Measurements from ENCODE around the gene KMT5C.

The KMT5C gene

DNA sequence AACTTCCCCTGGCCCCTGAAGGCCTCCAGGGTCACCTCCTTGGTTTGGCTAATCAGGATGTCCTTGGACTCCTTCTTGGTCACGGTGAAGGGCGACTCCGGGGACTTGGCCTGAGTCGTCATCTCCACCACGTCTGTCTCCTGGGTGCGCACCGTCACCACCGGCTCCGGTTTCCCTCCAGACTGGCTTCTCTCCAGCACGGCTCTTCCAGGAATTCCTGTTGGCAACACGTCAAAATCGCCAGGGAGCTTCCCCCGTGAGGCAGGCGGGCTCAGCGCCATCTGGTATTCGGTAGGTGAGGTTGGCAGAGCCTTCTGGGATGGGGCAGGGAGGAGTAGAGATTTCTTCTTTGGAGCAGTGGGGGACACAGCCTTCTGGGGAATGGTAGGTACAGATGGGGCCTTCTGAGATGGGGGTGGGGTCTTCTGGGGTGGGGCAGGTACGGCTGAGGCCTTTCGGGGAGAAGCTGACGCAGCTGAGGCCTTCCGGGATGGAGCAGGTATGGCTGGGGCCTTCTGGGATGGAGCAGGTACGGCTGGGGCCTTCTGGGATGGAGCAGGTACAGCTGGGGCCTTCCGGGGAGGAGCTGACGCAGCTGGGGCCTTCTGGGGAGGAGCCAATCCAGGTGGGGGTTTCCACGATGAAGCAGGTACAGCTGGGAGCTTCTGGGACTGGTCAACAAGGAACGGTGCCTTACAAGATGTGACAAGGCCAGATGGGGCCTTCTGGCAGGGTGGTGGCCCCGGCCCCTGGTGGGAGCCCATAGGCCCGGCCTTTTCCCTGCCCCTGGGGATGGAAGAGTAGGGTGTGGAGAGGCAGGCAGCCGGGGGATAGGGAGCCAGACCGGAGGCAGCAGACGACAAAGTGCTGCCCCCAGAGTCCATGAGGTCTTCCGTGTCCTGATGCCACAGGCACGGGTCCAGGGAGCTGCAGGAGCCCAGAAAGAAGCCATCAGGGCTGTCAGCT is 19.6 kb downstream of the KMT5C start:
- Mint-ChIP-seq H3K4me3 (no peak overlapping the region), H3K4me1 (peaks cover 23% of the 10 kb centered on the region), H3K27me3 (ENCODE audit: low read depth, poor library complexity) (peaks cover 41% of the 10 kb centered on the region), H3K36me3 (ENCODE audit: low read depth) (no peaks in the 10 kb centered on the region), H3K9me3 (no peaks in the 10 kb centered on the region), H3K27ac (no peak overlapping the region)
- no peak for DNase-seq
- no peak for TF ChIP-seq CTCF (IDR thresholded peaks at IDR 0.05)

DNA sequence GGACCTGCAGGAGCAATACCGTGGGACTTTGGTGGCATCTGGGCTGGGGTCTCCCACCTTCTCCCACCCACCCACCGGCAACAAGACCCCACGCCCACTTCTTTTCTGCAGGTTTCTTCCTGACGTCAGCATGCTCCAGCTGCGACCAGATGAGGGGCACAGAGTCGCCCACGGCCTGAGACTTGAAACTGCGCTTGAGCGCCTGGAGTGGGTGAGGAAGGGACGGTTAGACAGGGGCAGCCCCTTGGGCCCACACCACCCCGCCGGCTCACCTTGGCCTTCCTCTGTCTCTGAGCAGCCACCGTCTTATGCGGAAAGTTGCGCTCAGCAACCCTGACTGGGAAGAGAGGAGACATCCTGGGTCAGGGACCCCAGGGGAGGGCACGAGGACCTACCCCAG is 21.2 kb downstream of the KMT5C start:
- Mint-ChIP-seq H3K9me3 (no peaks in the 10 kb centered on the region), H3K4me3 (no peak overlapping the region), H3K27ac (no peak overlapping the region), H3K36me3 (ENCODE audit: low read depth) (no peaks in the 10 kb centered on the region), H3K27me3 (ENCODE audit: low read depth, poor library complexity) (peaks cover 29% of the 10 kb centered on the region), H3K4me1 (peaks cover 28% of the 10 kb centered on the region)
- no peak for TF ChIP-seq CTCF (IDR thresholded peaks at IDR 0.05)
- DNase-seq, result no peak

DNA sequence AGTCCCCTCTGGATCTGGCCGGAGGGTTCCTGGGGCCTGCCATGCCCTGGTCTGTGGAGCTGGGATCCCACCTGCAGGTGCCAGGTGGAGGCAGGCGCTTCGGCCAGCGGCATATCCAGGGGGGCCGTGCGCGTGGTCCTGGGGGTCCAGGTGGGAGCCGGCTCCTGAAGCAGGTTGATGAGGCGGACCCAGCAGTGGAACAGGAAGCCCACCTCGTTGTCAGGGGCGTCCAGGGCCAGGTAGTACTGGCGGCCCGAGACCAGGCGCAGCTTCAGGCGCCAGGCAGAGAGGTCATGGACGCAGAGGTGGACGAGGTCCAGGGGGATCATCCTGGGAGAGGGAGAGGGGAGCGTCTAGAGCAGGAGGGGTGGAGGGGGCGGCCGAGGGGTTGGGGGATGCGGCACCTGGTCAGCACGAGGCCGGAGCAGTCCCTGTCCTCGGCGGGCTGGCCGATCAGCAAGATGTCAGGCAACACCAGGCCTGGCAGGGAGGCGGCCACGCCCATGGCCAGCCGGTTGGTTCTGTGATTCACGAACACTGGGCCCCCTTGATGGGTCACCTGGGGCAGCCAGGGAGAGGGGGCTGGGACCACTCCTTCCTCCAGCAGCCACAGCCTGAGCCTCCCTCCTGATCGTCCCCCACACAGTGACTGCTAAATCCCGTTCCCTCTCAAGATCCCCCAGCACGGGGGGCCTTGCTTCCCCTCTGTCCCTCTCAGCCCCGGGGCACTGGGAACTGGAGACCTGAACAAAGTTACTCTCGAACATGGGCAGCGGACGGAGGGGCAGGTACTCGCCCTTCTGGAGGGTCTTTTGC is 22.7 kb downstream of the KMT5C start:
- no peaks in the 10 kb centered on the region for H3K36me3 Mint-ChIP-seq (ENCODE audit: low read depth)
- H3K27me3 Mint-ChIP-seq (ENCODE audit: low read depth, poor library complexity), result peaks cover 15% of the 10 kb centered on the region
- no peak for DNase-seq
- H3K4me1 Mint-ChIP-seq, result peaks cover 28% of the 10 kb centered on the region
- TF ChIP-seq CTCF (IDR thresholded peaks at IDR 0.05), result no peak
- no peak overlapping the region for H3K27ac Mint-ChIP-seq
- H3K9me3 Mint-ChIP-seq, result no peaks in the 10 kb centered on the region
- no peak overlapping the region for H3K4me3 Mint-ChIP-seq

DNA sequence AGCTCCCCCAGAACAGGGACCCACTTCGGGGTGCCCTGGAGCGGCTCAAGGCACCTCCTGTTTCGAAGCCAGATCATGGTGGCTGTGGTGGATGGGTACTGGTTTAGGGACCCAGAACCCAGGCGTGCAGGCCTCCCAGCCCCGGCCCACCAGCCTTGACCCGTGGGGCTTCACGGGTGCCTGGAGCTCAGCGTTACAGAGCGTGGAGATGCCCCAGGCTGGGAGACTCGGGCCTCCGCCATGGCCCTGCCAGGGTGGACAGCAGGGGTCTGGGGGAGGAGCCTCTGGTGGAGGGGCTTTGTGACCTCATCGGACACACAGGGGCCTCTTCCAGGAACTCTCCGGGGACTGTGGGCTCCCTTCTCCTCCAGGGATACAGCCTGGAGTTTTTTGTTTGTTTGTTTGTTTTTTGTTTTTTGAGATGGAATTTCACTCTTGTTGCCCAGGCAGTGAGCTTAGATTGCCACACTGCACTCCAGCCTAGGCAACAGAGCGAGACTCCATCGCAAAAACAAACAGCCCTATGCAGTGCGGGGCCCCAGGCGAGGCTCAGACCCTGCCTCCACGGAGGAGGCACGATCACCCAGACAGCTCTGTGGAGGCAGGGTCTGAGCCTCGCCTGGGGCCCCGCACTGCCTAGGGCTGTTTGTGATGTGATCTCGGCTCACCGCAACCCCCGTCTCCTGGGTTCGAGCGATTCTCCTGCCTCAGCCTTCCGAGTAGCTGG is 23.5 kb downstream of the KMT5C start, which contains the start of gene GARIN5B:
Gene GARIN5B, minus strand, starts transcription at position 271 of the 727 bp plus-strand sequence. Its CDS starts 194 bp downstream, at position 77.
- Mint-ChIP-seq H3K27me3 (ENCODE audit: low read depth, poor library complexity) (peaks cover 12% of the 10 kb centered on the region), H3K4me3 (no peak within 1 kb of the TSS), H3K4me1 (peaks cover 26% of the 10 kb centered on the region), H3K9me3 (no peaks in the 10 kb centered on the region), H3K36me3 (ENCODE audit: low read depth) (no peaks in the 10 kb centered on the region), H3K27ac (no peak within 1 kb of the TSS)
- DNase-seq, result peak; percentile 49
- TF ChIP-seq CTCF (IDR thresholded peaks at IDR 0.05), result no peak

DNA sequence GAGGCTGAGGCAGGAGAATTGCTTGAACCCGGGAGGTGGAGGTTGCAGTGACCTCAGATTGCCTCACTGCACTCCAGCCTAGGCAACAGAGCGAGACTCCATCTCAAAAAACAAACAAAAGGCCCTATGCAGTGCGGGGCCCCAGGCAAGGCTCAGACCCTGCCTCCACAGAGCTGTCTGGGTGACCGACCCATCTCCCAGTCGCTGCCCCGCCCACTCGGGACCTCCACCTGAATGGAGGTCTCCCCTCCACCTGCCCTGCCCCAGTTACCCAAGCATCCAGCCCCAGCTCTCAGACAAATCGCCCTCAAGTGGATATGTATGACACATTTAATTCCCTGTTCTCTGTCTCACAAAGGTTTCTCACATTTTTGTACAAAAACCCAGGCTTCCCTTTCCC is 25.6 kb downstream of the KMT5C start:
- Mint-ChIP-seq H3K27ac (no peak overlapping the region), H3K9me3 (no peaks in the 10 kb centered on the region), H3K27me3 (ENCODE audit: low read depth, poor library complexity) (peaks cover 18% of the 10 kb centered on the region), H3K4me3 (no peak overlapping the region), H3K36me3 (ENCODE audit: low read depth) (no peaks in the 10 kb centered on the region), H3K4me1 (peaks cover 26% of the 10 kb centered on the region)
- TF ChIP-seq CTCF (IDR thresholded peaks at IDR 0.05), result no peak
- no peak for DNase-seq

All from nephron progenitor cell (in vitro differentiated cells).